ENCODE data around the gene GPR34. TPM values are rescaled to one million over a fixed set of nuclear protein-coding genes. Genes with fewer than 3 reads are reported as not detected.

The GPR34 gene
- total and polyA plus RNA-seq, 2 of the 4 experiments (the other 2 are of a cell fraction): not detected

DNA sequence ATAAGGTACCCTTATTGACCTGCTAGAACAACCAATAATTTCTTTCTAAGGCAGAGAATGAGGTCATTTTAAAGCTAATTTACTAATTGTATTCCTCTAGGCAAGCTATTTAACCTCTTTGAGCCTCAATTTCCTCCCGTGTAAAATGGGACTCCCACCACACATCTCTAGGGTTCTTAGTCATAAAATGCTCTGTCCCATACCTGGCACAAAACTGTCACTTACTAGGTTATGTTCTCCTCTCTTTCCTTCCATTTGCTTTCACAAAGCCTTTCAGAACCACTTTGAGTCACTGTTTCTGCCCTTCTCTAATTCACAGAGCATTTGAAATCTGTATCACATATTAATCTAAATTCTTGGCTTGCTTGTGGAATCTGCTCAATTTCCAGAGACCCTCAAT, 32.8 kb downstream of the GPR34 start:
- POLR2A ChIA-PET (ENCODE audit: unreplicated experiment): no interaction called here

More for the DNA sequence above, 32.8 kb downstream of the GPR34 start:
- Histone ChIP-seq H3K27ac (ENCODE audit: insufficient read depth, low read length) (no peak overlapping the region), H3K4me3 (ENCODE audit: insufficient read depth, low read depth, low read length) (no peak overlapping the region), H2BK5ac (ENCODE audit: low read depth, low read length, poor library complexity, severe bottlenecking) (no peak overlapping the region), H2AK5ac (ENCODE audit: low read depth, low read length) (no peak overlapping the region), H2BK15ac (ENCODE audit: low read depth, low read length) (no peak overlapping the region), H2AFZ (replicated peaks; ENCODE audit: low read length, poor library complexity) (no peak overlapping the region), H3K14ac (replicated peaks; ENCODE audit: low read depth, low read length) (no peak overlapping the region), H3K79me1 (ENCODE audit: low read depth in 1 of 2, low read length in 2 of 2) (no peaks in the 10 kb centered on the region), H3K18ac (ENCODE audit: low read depth, low read length) (no peak overlapping the region), H4K5ac (ENCODE audit: low read depth, low read length) (no peak overlapping the region), H3K56ac (ENCODE audit: extremely low read depth, insufficient read depth, low read length) (no peak overlapping the region), H2BK20ac (ENCODE audit: low read depth, low read length) (no peak overlapping the region), H3K36me3 (ENCODE audit: control insufficient read depth, insufficient read depth, low read length) (no peaks in the 10 kb centered on the region), H4K20me1 (ENCODE audit: insufficient read depth, low read length) (no peaks in the 10 kb centered on the region), H3K4ac (ENCODE audit: low read depth, low read length) (no peak overlapping the region), H2AK9ac (replicated peaks; ENCODE audit: low read depth, low read length, poor library complexity) (no peak overlapping the region), H3K9me1 (ENCODE audit: insufficient read depth, low read length) (no peaks in the 10 kb centered on the region), H3K4me2 (ENCODE audit: low read depth, low read length) (no peak overlapping the region), H3K23ac (ENCODE audit: low read depth, low read length) (no peak overlapping the region), H4K91ac (ENCODE audit: insufficient read depth, low read depth, low read length) (no peak overlapping the region), H3K9me3 (ENCODE audit: control insufficient read depth, insufficient read depth, low read length) (peaks cover 8% of the 10 kb centered on the region; the same call in 1 of the 2 replicates), H2BK120ac (ENCODE audit: low read depth, low read length) (no peak overlapping the region), H4K8ac (ENCODE audit: low read depth in 2 of 2, low read length in 2 of 2) (no peak overlapping the region), H3K27me3 (ENCODE audit: control insufficient read depth, insufficient read depth, low read length) (no peaks in the 10 kb centered on the region; the same call in 1 of the 2 replicates), H3K9ac (ENCODE audit: low read depth, low read length) (no peak overlapping the region), H3K4me1 (ENCODE audit: control insufficient read depth, insufficient read depth, low read length) (peaks cover 1% of the 10 kb centered on the region; the same call in 1 of the 2 replicates)
- intact Hi-C loops (cut with micrococcal nuclease): no loop called here
- no TSS peak for BruUV-seq (replicated peaks)
- TF ChIP-seq BHLHE40 (IDR thresholded peaks at IDR 0.05; ENCODE audit: low read depth, low read length): no peak
- TF ChIP-seq, protein P1, sequence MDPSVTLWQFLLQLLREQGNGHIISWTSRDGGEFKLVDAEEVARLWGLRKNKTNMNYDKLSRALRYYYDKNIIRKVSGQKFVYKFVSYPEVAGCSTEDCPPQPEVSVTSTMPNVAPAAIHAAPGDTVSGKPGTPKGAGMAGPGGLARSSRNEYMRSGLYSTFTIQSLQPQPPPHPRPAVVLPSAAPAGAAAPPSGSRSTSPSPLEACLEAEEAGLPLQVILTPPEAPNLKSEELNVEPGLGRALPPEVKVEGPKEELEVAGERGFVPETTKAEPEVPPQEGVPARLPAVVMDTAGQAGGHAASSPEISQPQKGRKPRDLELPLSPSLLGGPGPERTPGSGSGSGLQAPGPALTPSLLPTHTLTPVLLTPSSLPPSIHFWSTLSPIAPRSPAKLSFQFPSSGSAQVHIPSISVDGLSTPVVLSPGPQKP (IDR thresholded peaks at IDR 0.05; ENCODE audit: borderline replicate concordance, low read depth, low read length): no peak
- TF ChIP-seq, protein P2, sequence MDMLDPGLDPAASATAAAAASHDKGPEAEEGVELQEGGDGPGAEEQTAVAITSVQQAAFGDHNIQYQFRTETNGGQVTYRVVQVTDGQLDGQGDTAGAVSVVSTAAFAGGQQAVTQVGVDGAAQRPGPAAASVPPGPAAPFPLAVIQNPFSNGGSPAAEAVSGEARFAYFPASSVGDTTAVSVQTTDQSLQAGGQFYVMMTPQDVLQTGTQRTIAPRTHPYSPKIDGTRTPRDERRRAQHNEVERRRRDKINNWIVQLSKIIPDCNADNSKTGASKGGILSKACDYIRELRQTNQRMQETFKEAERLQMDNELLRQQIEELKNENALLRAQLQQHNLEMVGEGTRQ (IDR thresholded peaks at IDR 0.05; ENCODE audit: low read depth, low read length): no peak
- no peak for TF ChIP-seq CHD1 (IDR thresholded peaks at IDR 0.05; ENCODE audit: low read depth, low read length)
- TF ChIP-seq CEBPB (IDR thresholded peaks at IDR 0.05; ENCODE audit: low read depth, low read length): no peak
- no peak for TF ChIP-seq MAZ (IDR thresholded peaks at IDR 0.05; ENCODE audit: borderline replicate concordance, low read depth, low read length)
- TF ChIP-seq NFE2L2 (IDR thresholded peaks at IDR 0.05; ENCODE audit: low read depth, low read length): no peak
- TF ChIP-seq POLR2A (IDR thresholded peaks at IDR 0.05; ENCODE audit: low read depth, low read length): no peak
- no peak for TF ChIP-seq RFX5 (IDR thresholded peaks at IDR 0.05; ENCODE audit: low read depth, low read length)
- no peak for TF ChIP-seq MAFK (IDR thresholded peaks at IDR 0.05; ENCODE audit: low read depth, low read length)
- CTCF ChIA-PET: no interaction called here
- ATAC-seq (ENCODE audit: low read depth) (no peak), DNase-seq (no peak)
- no CpG with 5 or more reads among the region's 1 CpG for WGBS, 2 experiments (ENCODE audit: extremely low coverage in 2 of 2, insufficient read length in 1 of 2)
- dilution Hi-C loops (cut with HindIII; ENCODE audit: low sequenced_read_pairs, unreplicated experiment): no loop called here
- in situ Hi-C loops (cut with MboI; ENCODE audit: low sequenced_read_pairs): no loop called here
